ENCODE measurements around the gene ARPC1A.
"Not testable (repeated sequence)": the region's sequence is repeated elsewhere in the genome, so short reads cannot be mapped to it uniquely, and the experiment has no call there.

Gene ARPC1A

GRCh38 chr7:99407872-99408378 is 82.2 kb downstream of the ARPC1A start:
- peak overlapping the region; percentile 100 for H3K4me3 ChIP-seq (ENCODE audit: low read length)
- no peak for TF ChIP-seq CTCF (conservative IDR thresholded peaks at IDR 0.05; ENCODE audit: low read length)
- DNase-seq (ENCODE audit: low read depth) = peak; percentile 82

GRCh38 chr7:99408379-99409191 is 82.9 kb downstream of the ARPC1A start, which contains the start of the genes BUD31 and PDAP1:
Gene BUD31, plus strand, starts transcription at chr7:99408969. Its CDS starts 2,124 bp downstream, at chr7:99411093.
Gene PDAP1, minus strand, starts transcription at chr7:99408597. Its CDS starts 49 bp downstream, at chr7:99408548.
- H3K4me3 ChIP-seq (ENCODE audit: low read length) = peak within 1 kb of the TSS; percentile 100
- DNase-seq (ENCODE audit: low read depth) = peak; percentile 95
- TF ChIP-seq CTCF (conservative IDR thresholded peaks at IDR 0.05; ENCODE audit: low read length) = no peak

- peak overlapping the region; percentile 100 for H3K4me3 ChIP-seq (ENCODE audit: low read length)
- DNase-seq (ENCODE audit: low read depth) = no peak
- TF ChIP-seq CTCF (conservative IDR thresholded peaks at IDR 0.05; ENCODE audit: low read length) = no peak
Measured at GRCh38 chr7:99409192-99409572, 83.5 kb downstream of the ARPC1A start.

GRCh38 chr7:99409806-99410205 is 84.1 kb downstream of the ARPC1A start:
- no peak for DNase-seq (ENCODE audit: low read depth)
- peak overlapping the region; percentile 100 for H3K4me3 ChIP-seq (ENCODE audit: low read length)

GRCh38 chr7:99410635-99411034 is 84.9 kb downstream of the ARPC1A start:
- no peak for TF ChIP-seq CTCF (conservative IDR thresholded peaks at IDR 0.05; ENCODE audit: low read length)
- no peak overlapping the region; the same call in 1 of the 2 replicates for H3K4me3 ChIP-seq (ENCODE audit: low read length)
- DNase-seq (ENCODE audit: low read depth) = no peak

More at GRCh38 chr7:99409806-99410205, 84.1 kb downstream of the ARPC1A start:
- TF ChIP-seq CTCF (conservative IDR thresholded peaks at IDR 0.05; ENCODE audit: low read length) = no peak

GRCh38 chr7:99415513-99416127 is 89.9 kb downstream of the ARPC1A start:
- DNase-seq (ENCODE audit: low read depth) = peak; percentile 75
- not testable (repeated sequence) for H3K4me3 ChIP-seq (ENCODE audit: low read length)

More at GRCh38 chr7:99415513-99416127, 89.9 kb downstream of the ARPC1A start:
- TF ChIP-seq CTCF (conservative IDR thresholded peaks at IDR 0.05; ENCODE audit: low read length) = peak; percentile 65

Data from AG10803 (cell line).